Spinal cord (tissue), 10 donors: Measurements from ENCODE around the gene STIL. TPM values are rescaled to one million over a fixed set of nuclear protein-coding genes. Genes with fewer than 3 reads are reported as not detected.

Experiments
- DNase-seq, 6 donors: peaks; one replicate each; pipeline versions ENCODE4 v3.0.0 to v3.0.0-alpha.2; 2013 to 2015; ENCODE audit warnings: low spot score in 6 of 6, low read depth in 4 of 6
- H3K27ac ChIP-seq: one replicate; pipeline ENCODE4 v1.5.1; 2013; ENCODE audit warnings: low read depth, low read length, control low read depth
- H3K27me3 ChIP-seq: one replicate; pipeline ENCODE4 v1.6.1; 2013; ENCODE audit warnings: low read length; ENCODE audit not compliant: control insufficient read depth, insufficient read depth
- H3K36me3 ChIP-seq: one replicate; pipeline ENCODE4 v1.6.1; 2013; ENCODE audit warnings: low read length; ENCODE audit not compliant: control insufficient read depth, insufficient read depth
- H3K4me1 ChIP-seq: one replicate; pipeline ENCODE4 v1.6.1; 2013; ENCODE audit warnings: low read length; ENCODE audit not compliant: control insufficient read depth, insufficient read depth
- H3K4me3 ChIP-seq: one replicate; pipeline ENCODE4 v1.5.1; 2013; ENCODE audit warnings: low read depth, low read length, control low read depth
- H3K9me3 ChIP-seq: one replicate; pipeline ENCODE4 v1.6.1; 2013; ENCODE audit warnings: low read length; ENCODE audit not compliant: control insufficient read depth, insufficient read depth
- WGBS: methylation state at CpG from one replicate; pipeline ENCODE4 v1.1.5; 2013; ENCODE audit warnings: missing lambda C conversion rate; ENCODE audit not compliant: insufficient coverage; 5-methylcytosine and 5-hydroxymethylcytosine counted together
- polyA plus RNA-seq, 2 donors: library from polyadenylated mRNA; unstranded; fragments of 120-200 nt; gene quantifications; one replicate each; pipeline ENCODE4 v1.2.1, GENCODE V29; 2013; ENCODE audit not compliant: insufficient read length in 2 of 2
- total RNA-seq, 2 donors: library from RNA; depleted of rRNA in 1 of 2; stranded (reverse); fragments of 120-200 nt in 1 of 2; fragments of >200 nt in 1 of 2; gene quantifications; one replicate each; pipeline versions ENCODE4 v1.2.3 to v1.2.4, GENCODE V29; 2013 to 2014
- donor health status: healthy.

Gene STIL
- total and polyA plus RNA-seq, 4 donors, result 4.4 to 10.7 (median 5.6) TPM

- peaks cover 93% of the 10 kb centered on the region for H3K27me3 ChIP-seq
- H3K4me3 ChIP-seq, result no peak overlapping the region
- WGBS, result under 1% methylated on average over 79 of the region's 79 CpGs
- H3K27ac ChIP-seq, result no peak overlapping the region
- H3K36me3 ChIP-seq, result no peaks in the 10 kb centered on the region
- H3K4me1 ChIP-seq, result peaks cover 26% of the 10 kb centered on the region
- DNase-seq, result peak in 1 of 6 donors; percentile 9
- no peaks in the 10 kb centered on the region for H3K9me3 ChIP-seq
These were observed 88.4 kb downstream of the STIL start for GRCh38 chr1:47225430-47226100.

GRCh38 chr1:47224676-47225399, 89.1 kb downstream of the STIL start:
- H3K4me3 ChIP-seq, result no peak overlapping the region
- peaks cover 26% of the 10 kb centered on the region for H3K4me1 ChIP-seq
- peak in 1 of 6 donors; percentile 11 for DNase-seq
- WGBS, result 4% methylated on average over 28 of the region's 30 CpGs
- H3K9me3 ChIP-seq, result no peaks in the 10 kb centered on the region
- H3K36me3 ChIP-seq, result no peaks in the 10 kb centered on the region
- H3K27me3 ChIP-seq, result peaks cover 85% of the 10 kb centered on the region
- no peak overlapping the region for H3K27ac ChIP-seq

DNA sequence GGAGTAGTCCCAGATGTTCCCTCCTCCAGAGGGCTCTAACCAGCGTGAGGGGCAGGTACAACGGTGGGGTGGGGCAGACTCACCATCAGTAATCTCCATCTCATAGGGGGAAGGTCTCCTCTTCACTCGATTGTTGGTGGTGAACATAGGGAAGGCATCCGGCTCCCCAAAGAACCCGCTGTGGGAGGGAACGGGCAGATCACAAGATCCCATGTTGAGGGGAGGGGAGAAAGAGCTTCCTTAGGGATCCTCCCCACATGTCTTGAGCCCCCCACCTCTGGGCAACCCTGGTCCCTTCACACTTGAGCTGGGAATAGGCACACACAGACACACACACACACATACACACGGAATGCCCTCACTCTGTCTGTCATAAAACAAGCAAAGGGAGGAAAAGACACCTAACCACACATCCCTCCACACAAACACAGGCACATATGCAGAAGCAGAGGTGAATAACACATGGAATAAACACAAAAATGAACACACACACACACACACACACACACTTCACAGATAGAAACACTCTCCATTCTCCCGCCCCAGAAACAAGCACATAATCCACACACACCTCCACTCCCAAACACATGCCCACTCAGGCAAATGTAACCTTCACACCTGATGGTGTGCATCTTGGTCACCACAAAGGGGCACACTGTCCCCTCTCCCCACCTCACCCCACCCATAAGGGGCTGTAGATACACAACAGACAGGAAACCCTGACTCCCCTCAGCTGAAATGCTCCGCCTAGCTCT, 89.8 kb downstream of the STIL start:
- 19% methylated on average over 3 of the region's 9 CpGs for WGBS
- Histone ChIP-seq H3K27me3 (peaks cover 78% of the 10 kb centered on the region), H3K36me3 (no peaks in the 10 kb centered on the region), H3K4me1 (peaks cover 21% of the 10 kb centered on the region), H3K9me3 (no peaks in the 10 kb centered on the region), H3K27ac (no peak overlapping the region), H3K4me3 (no peak overlapping the region)
- DNase-seq, result no peak

GRCh38 chr1:47223174-47223920, 90.6 kb downstream of the STIL start:
- no peak for DNase-seq
- Histone ChIP-seq H3K4me3 (no peak overlapping the region), H3K4me1 (peaks cover 19% of the 10 kb centered on the region), H3K9me3 (no peaks in the 10 kb centered on the region), H3K27me3 (peaks cover 70% of the 10 kb centered on the region), H3K36me3 (no peaks in the 10 kb centered on the region), H3K27ac (no peak overlapping the region)
- WGBS, result 26% methylated on average over 9 of the region's 10 CpGs

DNA sequence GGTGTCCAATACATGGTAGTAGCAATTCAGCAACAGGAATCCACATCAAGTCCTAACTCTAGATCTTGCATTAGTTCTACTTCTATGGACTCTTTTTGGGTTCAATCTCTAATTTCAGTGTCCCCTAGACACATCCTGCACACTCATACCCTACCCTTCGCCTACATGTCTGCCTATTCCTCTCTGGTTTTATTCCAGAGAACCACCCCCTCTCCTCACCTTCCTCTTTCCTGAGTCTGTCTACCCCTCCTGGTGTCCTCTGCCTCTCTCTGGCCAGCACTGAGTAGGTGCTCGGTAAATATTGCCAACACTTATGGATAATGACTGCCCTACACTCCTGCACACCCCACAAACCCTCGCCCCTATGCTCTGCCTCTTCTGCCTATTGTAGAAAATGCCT, 91.5 kb downstream of the STIL start:
- peaks cover 62% of the 10 kb centered on the region for H3K27me3 ChIP-seq
- H3K9me3 ChIP-seq, result no peaks in the 10 kb centered on the region
- H3K27ac ChIP-seq, result no peak overlapping the region
- no peaks in the 10 kb centered on the region for H3K36me3 ChIP-seq
- 87% methylated on average over 3 of the region's 3 CpGs for WGBS
- no peak for DNase-seq
- H3K4me3 ChIP-seq, result no peak overlapping the region
- H3K4me1 ChIP-seq, result peaks cover 19% of the 10 kb centered on the region

GRCh38 chr1:47219590-47220220, 94.2 kb downstream of the STIL start:
- 86% methylated on average over 24 of the region's 29 CpGs for WGBS
- H3K4me3 ChIP-seq, result no peak overlapping the region
- no peak for DNase-seq
- H3K27ac ChIP-seq, result no peak overlapping the region
- H3K9me3 ChIP-seq, result no peaks in the 10 kb centered on the region
- H3K4me1 ChIP-seq, result peaks cover 4% of the 10 kb centered on the region
- H3K36me3 ChIP-seq, result no peaks in the 10 kb centered on the region
- H3K27me3 ChIP-seq, result peaks cover 37% of the 10 kb centered on the region

DNA sequence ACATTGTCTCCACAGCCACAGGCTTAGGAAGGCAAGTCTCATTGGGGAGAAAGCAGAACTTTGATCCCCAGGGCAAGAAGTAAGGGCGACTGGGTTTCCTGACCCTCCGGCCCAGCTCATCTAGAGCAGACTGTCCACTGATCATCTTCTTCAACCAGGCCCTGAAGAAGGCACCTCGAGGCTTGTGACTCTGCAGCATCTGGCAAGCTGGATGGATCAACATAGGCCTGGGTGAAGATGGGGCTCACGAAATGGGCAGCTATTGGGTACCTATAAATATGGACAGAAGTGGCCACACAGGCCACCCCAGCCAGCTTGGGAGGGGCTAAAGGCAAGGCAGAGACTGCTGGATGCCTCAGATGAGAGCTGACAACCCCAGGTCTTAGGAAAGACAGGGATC, 94.9 kb downstream of the STIL start:
- no peaks in the 10 kb centered on the region for H3K36me3 ChIP-seq
- 73% methylated on average over 4 of the region's 4 CpGs for WGBS
- H3K4me1 ChIP-seq, result no peaks in the 10 kb centered on the region
- H3K4me3 ChIP-seq, result no peak overlapping the region
- peaks cover 30% of the 10 kb centered on the region for H3K27me3 ChIP-seq
- no peak overlapping the region for H3K27ac ChIP-seq
- no peak for DNase-seq
- no peaks in the 10 kb centered on the region for H3K9me3 ChIP-seq

DNA sequence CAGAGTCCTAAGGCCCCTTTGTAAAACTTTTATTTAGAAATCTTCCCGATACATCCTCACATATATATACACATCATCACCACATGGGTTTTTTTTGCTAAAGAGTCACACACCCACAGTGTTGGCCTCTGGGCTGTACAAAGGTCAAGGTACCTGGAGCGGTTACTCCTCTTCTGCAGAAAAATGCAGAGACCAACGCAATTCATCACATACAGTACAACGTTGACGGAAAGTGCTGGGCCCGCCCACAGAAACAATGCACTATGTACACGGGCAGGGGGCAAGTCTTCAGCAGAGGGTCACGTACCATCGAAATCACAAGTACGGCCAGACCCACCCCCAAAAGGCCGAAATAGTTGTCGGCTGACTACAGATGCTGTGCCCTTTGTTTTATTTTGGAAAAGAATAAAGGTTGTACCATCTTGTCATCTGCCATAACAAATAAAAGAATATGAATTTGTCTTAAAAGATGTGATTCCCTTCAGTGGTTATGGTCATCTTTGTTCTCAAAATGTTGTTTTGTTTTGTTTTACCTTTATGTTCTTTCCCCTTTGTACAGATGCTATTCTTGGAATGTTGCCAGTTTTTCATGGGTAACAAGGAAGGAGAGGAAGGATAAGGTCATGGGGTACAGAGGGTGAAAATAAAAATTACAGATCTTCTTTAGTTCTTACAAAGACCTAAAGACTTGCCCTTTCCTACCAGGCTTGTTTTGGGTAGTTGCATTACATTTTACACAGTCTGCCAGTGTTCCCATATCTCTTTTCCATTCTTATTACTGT, 97.5 kb downstream of the STIL start:
- DNase-seq, result no peak
- H3K4me3 ChIP-seq, result no peak overlapping the region
- no peaks in the 10 kb centered on the region for H3K36me3 ChIP-seq
- H3K9me3 ChIP-seq, result no peaks in the 10 kb centered on the region
- peaks cover 3% of the 10 kb centered on the region for H3K4me1 ChIP-seq
- WGBS, result 88% methylated on average over 8 of the region's 12 CpGs
- peaks cover 6% of the 10 kb centered on the region for H3K27me3 ChIP-seq
- H3K27ac ChIP-seq, result no peak overlapping the region
